Germinal center (tissue), 1 donor: ENCODE results near the gene PFN1.

Source experiments
- DNase-seq: peaks from one replicate; pipeline ENCODE4 v3.0.0; 2012; ENCODE audit warnings: mixed read lengths, low spot score

Gene PFN1

GRCh38 chr17:4967539-4968485 lies 19.5 kb upstream of the PFN1 start, which contains the start of gene SPAG7:
Gene SPAG7 (minus strand): TSS chr17:4967817. CDS start chr17:4967804, 13 bp downstream.
- DNase-seq, result peak; percentile 97

- DNase-seq, result peak; percentile 99
Measured at GRCh38 chr17:4966844-4967538, 18.7 kb upstream of the PFN1 start.

GRCh38 chr17:4965311-4965986 lies 17.1 kb upstream of the PFN1 start:
- no peak for DNase-seq

GRCh38 chr17:4960279-4960922 lies 12.1 kb upstream of the PFN1 start:
- no peak for DNase-seq

GRCh38 chr17:4959261-4959965 lies 11.1 kb upstream of the PFN1 start:
- DNase-seq, result no peak

GRCh38 chr17:4958102-4958501 lies 9.8 kb upstream of the PFN1 start:
- DNase-seq, result no peak

- DNase-seq, result no peak
Measured at GRCh38 chr17:4956493-4957061, 8.2 kb upstream of the PFN1 start.

GRCh38 chr17:4955091-4955490 lies 6.8 kb upstream of the PFN1 start:
- no peak for DNase-seq

GRCh38 chr17:4953451-4953961 lies 5.2 kb upstream of the PFN1 start:
- no peak for DNase-seq

GRCh38 chr17:4951486-4951885 lies 3.2 kb upstream of the PFN1 start:
- no peak for DNase-seq

- DNase-seq, result no peak
Measured at GRCh38 chr17:4950746-4951204, 2.4 kb upstream of the PFN1 start, which contains the start of gene ENO3. Gene ENO3 (plus strand): TSS chr17:4951119. CDS start chr17:4951830, 711 bp downstream.

- no peak for DNase-seq
Measured at GRCh38 chr17:4950075-4950745, 1.9 kb upstream of the PFN1 start.

- peak; percentile 80 for DNase-seq
Measured at GRCh38 chr17:4949321-4950074, 1.2 kb upstream of the PFN1 start.

- DNase-seq, result peak; percentile 92
Measured at GRCh38 chr17:4948931-4949320, 596 bp upstream of the PFN1 start.

GRCh38 chr17:4947411-4948165 lies 742 bp downstream of the PFN1 start:
- DNase-seq, result peak; percentile 75

- DNase-seq, result no peak
Measured at GRCh38 chr17:4947010-4947410, 1.3 kb downstream of the PFN1 start.

GRCh38 chr17:4946312-4946976 lies 1.9 kb downstream of the PFN1 start:
- DNase-seq, result no peak

- no peak for DNase-seq
Measured at GRCh38 chr17:4945944-4946280, 2.4 kb downstream of the PFN1 start.
